CD4-positive, alpha-beta T cell (primary cell): Measurements from ENCODE around the gene METAP1D. TPM values are rescaled to one million over a fixed set of nuclear protein-coding genes. Genes with fewer than 3 reads are reported as not detected.

ENCODE experiments used
- ATAC-seq: fragments of 200-7000 bp; cut with Tn5 transposase; one replicate; pipeline ENCODE4 v1.10.0; 2022; ENCODE audit warnings: mild to moderate bottlenecking; ENCODE audit not compliant: poor library complexity
- CTCF ChIA-PET: fragments of 350-600 bp; sonication (Branson Sonifier 250); formaldehyde crosslinking; loops from one replicate; lab custom pipeline; 2021; ENCODE audit warnings: antibody characterized with exemption, inconsistent platforms; lab: Charles Lee
- POLR2A ChIA-PET: fragments of 350-600 bp; sonication (Branson Sonifier 250); formaldehyde crosslinking; loops from one replicate; lab custom pipeline; 2021; ENCODE audit warnings: antibody characterized with exemption, inconsistent platforms; lab: Charles Lee
- DNase-seq, 14 experiments: peaks; one replicate each; pipeline ENCODE4 v3.0.0-alpha.2; 2013 to 2020; ENCODE audit warnings: mixed read lengths in 2 of 14
- H3K27ac ChIP-seq, 2 donors: one replicate each; pipeline versions ENCODE4 v1.5.1 to v1.7.0; 2013; ENCODE audit warnings: low read length in 2 of 2, low read depth in 1 of 2, mild to moderate bottlenecking in 1 of 2
- H3K27me3 ChIP-seq, 2 experiments: 1 replicate in 1 of 2; 2 replicates in 1 of 2; pipeline versions ENCODE4 v1.6.1 to v1.7.0; 2013; ENCODE audit warnings: low read length in 2 of 2, control low read depth in 1 of 2, mild to moderate bottlenecking in 1 of 2, moderate library complexity in 1 of 2; ENCODE audit not compliant: insufficient read depth in 2 of 2, control insufficient read depth in 1 of 2
- H3K36me3 ChIP-seq: one replicate; pipeline ENCODE4 v1.6.1; 2013; ENCODE audit warnings: low read length, control low read depth; ENCODE audit not compliant: insufficient read depth
- H3K4me1 ChIP-seq: one replicate; pipeline ENCODE4 v1.6.1; 2013; ENCODE audit warnings: low read length, control low read depth; ENCODE audit not compliant: insufficient read depth
- H3K4me3 ChIP-seq: one replicate; pipeline ENCODE4 v1.5.1; 2013; ENCODE audit warnings: mild to moderate bottlenecking, low read length, moderate library complexity
- H3K9me3 ChIP-seq, 2 experiments: 1 replicate in 1 of 2; 2 replicates in 1 of 2; pipeline versions ENCODE4 v1.6.1 to v1.7.0; 2013; ENCODE audit warnings: low read length in 2 of 2, mild to moderate bottlenecking in 2 of 2, control low read depth in 1 of 2, moderate library complexity in 1 of 2; ENCODE audit not compliant: control insufficient read depth in 1 of 2, insufficient read depth in 1 of 2
- H3K27ac Mint-ChIP-seq: one replicate; pipeline ENCODE4 v1.8.0; 2020; ENCODE audit warnings: mixed read lengths
- H3K27me3 Mint-ChIP-seq: one replicate; pipeline ENCODE4 v1.8.0; 2021; ENCODE audit warnings: mixed read lengths
- H3K36me3 Mint-ChIP-seq: one replicate; pipeline ENCODE4 v1.8.0; 2021; ENCODE audit warnings: low read depth, mixed read lengths
- H3K4me1 Mint-ChIP-seq: one replicate; pipeline ENCODE4 v1.8.0; 2021; ENCODE audit warnings: low read depth, mixed read lengths
- H3K4me3 Mint-ChIP-seq: one replicate; pipeline ENCODE4 v1.8.0; 2020; ENCODE audit warnings: mild to moderate bottlenecking, mixed read lengths
- H3K9me3 Mint-ChIP-seq: one replicate; pipeline ENCODE4 v1.8.0; 2020; ENCODE audit warnings: mixed read lengths
- CTCF ChIP-seq: fragments of 200-600 bp; IDR thresholded peaks from one replicate; pipeline ENCODE4 v1.8.0; 2022; ENCODE audit warnings: antibody characterized with exemption, mild to moderate bottlenecking
- intact Hi-C, 2 experiments: fragments of 100-400 bp; cut with DNase I in 1 of 2; cut with micrococcal nuclease in 1 of 2; formaldehyde crosslinking; loops; one replicate each; pipeline versions ENCODE4 v1.15.1 to v1.9.0; 2023 to 2025; cut with DNase I, micrococcal nuclease
- polyA plus RNA-seq, 2 donors: library from polyadenylated mRNA; unstranded; fragments of 120-200 nt; gene quantifications; one replicate each; pipeline ENCODE4 v1.2.1, GENCODE V29; 2013
- total RNA-seq, 174 experiments: library from RNA in 2 of 174; stranded (reverse) in 2 of 174; gene quantifications; one replicate each; pipeline ENCODE4 v1.2.3 and lab custom pipeline; 2021 to 2026

Gene METAP1D
- total RNA-seq (1 to 10 TPM; 7.2 to 7.9 TPM), total RNA-seq (lab: John Stamatoyannopoulos, UW) (0.89 to 23.7 (median 7.8) reads per million in 172 experiments)
- polyA plus RNA-seq (2013, experiment 1 of 2), result 7.2 TPM
- 9.5 TPM for polyA plus RNA-seq (2013, experiment 2 of 2)

DNA sequence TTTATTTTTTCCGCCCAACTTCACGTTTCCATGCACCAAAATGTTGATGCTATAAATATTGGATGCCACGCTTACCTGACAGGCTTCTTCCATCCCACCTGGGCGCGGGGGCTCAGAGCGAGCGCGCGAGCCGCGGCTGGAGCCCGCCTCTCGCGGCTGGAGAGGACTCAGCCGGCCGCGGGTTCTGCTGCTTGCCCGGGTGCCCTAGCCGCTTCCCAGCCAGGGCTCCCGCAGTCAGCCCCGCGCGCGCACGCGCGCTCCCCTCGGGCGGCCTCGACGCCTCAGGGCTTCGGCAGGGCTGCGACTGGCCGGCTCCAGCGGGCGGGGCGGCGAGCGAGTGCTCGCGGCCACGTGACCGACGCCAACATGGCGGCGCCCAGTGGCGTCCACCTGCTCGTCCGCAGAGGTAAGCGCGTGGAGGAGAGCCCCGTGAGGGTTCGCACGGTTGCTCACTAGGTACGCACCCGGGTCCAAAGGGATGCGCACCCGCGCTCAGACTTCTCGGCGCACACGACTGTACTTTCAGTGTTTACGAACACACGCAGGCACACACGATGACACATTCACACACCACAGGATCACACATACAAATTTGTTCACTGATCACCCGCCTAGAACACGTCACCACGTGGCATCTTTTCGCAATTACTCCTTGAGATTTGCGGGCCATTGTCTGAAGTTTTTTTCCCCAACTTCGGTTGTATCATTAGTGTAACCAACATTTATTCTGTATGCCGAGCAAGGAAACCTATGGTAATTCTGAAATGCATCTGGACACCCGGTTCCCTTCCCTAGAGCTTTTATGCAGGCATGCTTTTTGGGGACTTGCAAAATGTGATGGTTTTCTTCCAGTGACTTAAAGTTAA is at the start of gene METAP1D:
METAP1D (plus strand) TSS at position 350 of the 866 bp plus-strand sequence; CDS start at position 367, 17 bp downstream.
- intact Hi-C loops, result loop anchor here (2.0 to 10.0 kb wide), 7 partner anchors 75 to 1065 kb away; partner anchors contain the start of genes DYNC1I2 (in 1 of the 2), HAT1 (in 1 of the 2) and SLC25A12 (in 1 of the 2)
- CTCF ChIA-PET, result no interaction called here
- Mint-ChIP-seq H3K9me3 (no peaks in the 10 kb centered on the region), H3K27ac (peak within 1 kb of the TSS; percentile 74), H3K4me3 (peak within 1 kb of the TSS; percentile 88), H3K4me1 (peaks cover 23% of the 10 kb centered on the region), H3K27me3 (peaks cover 8% of the 10 kb centered on the region), H3K36me3 (no peaks in the 10 kb centered on the region)
- peak; percentile 90 for ATAC-seq
- Histone ChIP-seq H3K27ac (peak within 1 kb of the TSS; percentile 23 to 38), H3K9me3 (no peaks in the 10 kb centered on the region), H3K4me3 (peak within 1 kb of the TSS; percentile 75), H3K27me3 (no peaks in the 10 kb centered on the region), H3K4me1 (peaks cover 12% of the 10 kb centered on the region), H3K36me3 (no peaks in the 10 kb centered on the region)
- no peak for TF ChIP-seq CTCF
- DNase-seq, result peak; percentile 61 to 93 (median 82)
- POLR2A ChIA-PET, result interaction anchor here (1.1 to 1.3 kb wide), 2 partner anchors 77 to 106 kb away, joined by 4 read pairs; partner anchors contain the start of genes HAT1 and SLC25A12

DNA sequence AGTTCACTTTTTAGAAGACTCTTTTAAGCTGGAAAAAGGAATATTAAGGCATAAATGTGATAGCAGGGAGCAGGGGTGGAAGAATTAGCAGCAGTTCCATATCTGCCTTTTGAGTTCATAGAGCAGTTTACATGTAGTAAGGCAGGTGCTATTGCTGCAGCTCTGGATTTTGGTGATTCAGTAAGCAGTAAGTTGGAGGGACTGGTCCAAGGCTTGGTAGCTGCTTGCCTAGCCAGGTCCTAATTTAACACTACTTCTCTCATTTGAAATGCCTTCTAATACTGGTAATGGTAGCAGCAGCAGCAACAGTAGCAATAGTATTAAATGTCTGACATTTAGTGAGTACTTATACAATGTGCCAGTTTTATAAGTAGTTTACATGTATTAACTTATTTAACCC is 47.5 kb upstream of the METAP1D start:
- Mint-ChIP-seq H3K27me3 (no peaks in the 10 kb centered on the region), H3K4me1 (peaks cover 24% of the 10 kb centered on the region), H3K36me3 (peaks cover 52% of the 10 kb centered on the region), H3K9me3 (no peaks in the 10 kb centered on the region), H3K4me3 (no peak overlapping the region), H3K27ac (no peak overlapping the region)
- peaks cover 9% of the 10 kb centered on the region for H3K4me1 ChIP-seq
- TF ChIP-seq CTCF, result no peak
- H3K4me3 ChIP-seq, result no peak overlapping the region
- H3K9me3 ChIP-seq, result no peaks in the 10 kb centered on the region
- no peak for ATAC-seq
- CTCF ChIA-PET, result no interaction called here
- peaks cover 11% of the 10 kb centered on the region for H3K36me3 ChIP-seq
- H3K27ac ChIP-seq, result no peak overlapping the region
- no peak for DNase-seq
- intact Hi-C loops, result no loop called here
- H3K27me3 ChIP-seq, result no peaks in the 10 kb centered on the region
- POLR2A ChIA-PET, result no interaction called here

DNA sequence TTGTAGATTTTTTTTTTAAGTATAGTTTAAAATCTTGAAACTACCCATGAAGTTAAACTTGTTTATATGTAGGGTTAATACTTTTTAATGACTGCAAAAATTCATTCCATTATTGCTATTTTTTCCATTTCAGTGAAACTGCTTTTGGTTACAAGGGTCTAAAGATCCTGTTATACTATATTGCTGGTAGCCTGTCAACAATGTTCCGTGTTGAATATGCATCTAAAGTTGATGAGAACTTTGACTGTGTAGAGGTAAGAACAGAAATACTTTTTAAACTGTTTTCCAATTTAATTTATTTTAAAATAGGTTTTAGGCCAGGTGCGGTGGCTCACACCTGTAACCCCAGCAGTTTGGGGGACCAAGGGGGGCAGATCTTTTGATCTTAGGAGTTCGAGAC is 47.0 kb upstream of the METAP1D start:
- ATAC-seq (no peak), DNase-seq (no peak)
- H3K9me3 ChIP-seq, result no peaks in the 10 kb centered on the region
- H3K27ac ChIP-seq, result no peak overlapping the region
- no peaks in the 10 kb centered on the region for H3K27me3 ChIP-seq
- Mint-ChIP-seq H3K4me1 (peaks cover 25% of the 10 kb centered on the region), H3K27ac (no peak overlapping the region), H3K27me3 (no peaks in the 10 kb centered on the region), H3K9me3 (no peaks in the 10 kb centered on the region), H3K4me3 (no peak overlapping the region), H3K36me3 (peaks cover 55% of the 10 kb centered on the region)
- TF ChIP-seq CTCF, result no peak
- intact Hi-C loops, result no loop called here
- H3K36me3 ChIP-seq, result peaks cover 11% of the 10 kb centered on the region
- CTCF ChIA-PET, result no interaction called here
- H3K4me1 ChIP-seq, result peaks cover 9% of the 10 kb centered on the region
- H3K4me3 ChIP-seq, result no peak overlapping the region
- POLR2A ChIA-PET, result interaction anchor here (1.2 kb wide), 1 partner anchor 9 kb away, joined by 3 read pairs; no protein-coding TSS in a partner anchor
